Activated CD4-positive, alpha-beta T cell treated with anti-CD3 and anti-CD28 coated beads for 4 hours (primary cell): ENCODE measurements around the gene ZBTB3.
"Not testable (repeated sequence)": the region's sequence is repeated elsewhere in the genome, so short reads cannot be mapped to it uniquely, and the experiment has no call there.

ENCODE experiments used
- DNase-seq, 2 donors: peaks; one replicate each; pipeline ENCODE4 v3.0.0-alpha.2; 2020

Gene ZBTB3

GRCh38 chr11:62713343-62713742 lies 40.6 kb downstream of the ZBTB3 start:
- DNase-seq: no peak

- no peak for DNase-seq
These were observed 41.1 kb downstream of the ZBTB3 start for GRCh38 chr11:62712861-62713260.

- no peak for DNase-seq
These were observed 41.6 kb downstream of the ZBTB3 start for GRCh38 chr11:62712276-62712812.

- peak; percentile 25 to 26 for DNase-seq
These were observed 44.0 kb downstream of the ZBTB3 start for GRCh38 chr11:62710001-62710345.

- peak; percentile 96 for DNase-seq
These were observed 44.5 kb downstream of the ZBTB3 start for GRCh38 chr11:62709247-62710000.

- peak; percentile 41 to 46 for DNase-seq
These were observed 45.2 kb downstream of the ZBTB3 start for GRCh38 chr11:62708793-62709192.

GRCh38 chr11:62708392-62708791 lies 45.6 kb downstream of the ZBTB3 start:
- DNase-seq: no peak

- no peak for DNase-seq
These were observed 46.6 kb downstream of the ZBTB3 start, which contains the start of the genes BSCL2 and GNG3 for GRCh38 chr11:62707277-62707861. BSCL2 (minus strand) TSS chr11:62707424; CDS start chr11:62707195, 229 bp downstream. GNG3 (plus strand) TSS chr11:62707676; CDS start chr11:62708296, 620 bp downstream.

GRCh38 chr11:62706850-62707247 lies 47.1 kb downstream of the ZBTB3 start:
- no peak for DNase-seq

- DNase-seq: peak; percentile 92 to 95
These were observed 47.8 kb downstream of the ZBTB3 start for GRCh38 chr11:62705880-62706849.

- no peak for DNase-seq
These were observed 48.5 kb downstream of the ZBTB3 start for GRCh38 chr11:62705413-62705812.

GRCh38 chr11:62703921-62704320 lies 50.0 kb downstream of the ZBTB3 start:
- not testable (repeated sequence) for DNase-seq

- DNase-seq: no peak
These were observed 51.7 kb downstream of the ZBTB3 start for GRCh38 chr11:62702246-62702645.
